ENCODE measurements around the gene BCAS3.

The BCAS3 gene

DNA sequence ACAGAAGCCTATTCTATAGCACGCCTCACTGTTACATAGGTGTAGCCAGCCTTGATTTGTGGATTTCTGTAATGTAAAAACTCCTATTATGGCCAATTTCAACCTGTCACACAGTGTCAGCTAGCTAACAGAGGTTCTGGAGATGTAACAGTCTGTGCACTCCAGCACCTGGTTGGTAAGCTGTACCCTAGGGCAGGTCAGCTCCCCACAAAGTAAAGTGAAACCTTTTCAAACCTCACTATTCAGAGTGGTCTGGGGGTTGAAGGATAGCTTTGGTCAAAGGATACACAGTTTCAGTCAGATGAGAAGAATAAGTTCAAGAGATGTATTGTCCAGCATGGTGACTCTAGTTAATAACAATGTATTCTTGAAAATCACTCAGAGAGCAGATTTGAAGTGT, 693.5 kb downstream of the BCAS3 start:
- Mint-ChIP-seq H3K4me1 (ENCODE audit: low read depth) (no peaks in the 10 kb centered on the region), H3K9me3 (no peaks in the 10 kb centered on the region), H3K36me3 (ENCODE audit: low read depth) (no peaks in the 10 kb centered on the region), H3K4me3 (no peak overlapping the region), H3K27me3 (no peaks in the 10 kb centered on the region), H3K27ac (no peak overlapping the region)
- no peak for DNase-seq

DNA sequence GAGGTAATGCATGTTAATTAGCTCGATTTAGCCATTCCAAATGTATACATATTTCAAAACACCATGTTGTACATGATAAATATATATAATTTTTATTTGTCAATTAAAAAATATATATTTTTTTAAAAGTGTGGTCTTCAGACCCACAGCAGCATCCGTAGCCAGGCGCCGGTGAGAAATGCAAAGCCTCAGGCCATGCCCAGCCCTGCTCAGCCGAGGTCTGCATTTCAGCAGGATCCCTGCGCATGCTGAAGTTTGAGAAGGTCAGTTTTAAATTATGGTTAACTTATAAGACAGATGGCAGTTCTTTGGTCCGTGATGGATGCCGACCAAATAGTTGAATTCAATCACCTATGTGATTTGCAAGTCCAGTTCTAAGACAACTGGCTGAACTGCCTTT, 694.0 kb downstream of the BCAS3 start:
- Mint-ChIP-seq H3K4me1 (ENCODE audit: low read depth) (no peaks in the 10 kb centered on the region), H3K9me3 (no peaks in the 10 kb centered on the region), H3K27ac (no peak overlapping the region), H3K36me3 (ENCODE audit: low read depth) (no peaks in the 10 kb centered on the region), H3K27me3 (no peaks in the 10 kb centered on the region), H3K4me3 (no peak overlapping the region)
- no peak for DNase-seq

DNA sequence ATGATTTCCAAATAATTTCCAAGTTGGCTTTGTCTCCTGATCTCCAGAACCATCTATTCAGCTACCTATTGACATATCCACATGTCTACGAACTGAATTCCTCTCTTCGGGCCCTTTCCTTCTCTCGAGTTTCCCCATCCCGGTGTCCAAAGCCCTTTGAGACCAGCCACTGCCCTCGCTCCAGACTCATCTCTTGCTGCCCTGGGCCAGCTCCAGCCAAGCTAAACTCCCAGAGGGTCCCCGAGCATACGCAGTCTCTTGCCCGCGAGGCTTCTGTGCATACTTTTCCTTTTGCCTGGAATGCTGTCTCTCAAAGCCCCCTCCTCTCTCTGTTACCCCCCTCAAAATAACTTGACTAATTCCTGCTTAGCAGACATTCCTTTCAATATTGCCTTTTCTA, 694.8 kb downstream of the BCAS3 start:
- H3K9me3 Mint-ChIP-seq: no peaks in the 10 kb centered on the region
- no peaks in the 10 kb centered on the region for H3K27me3 Mint-ChIP-seq
- no peak overlapping the region for H3K27ac Mint-ChIP-seq
- H3K4me1 Mint-ChIP-seq (ENCODE audit: low read depth): no peaks in the 10 kb centered on the region
- no peak overlapping the region for H3K4me3 Mint-ChIP-seq
- no peak for DNase-seq
- no peaks in the 10 kb centered on the region for H3K36me3 Mint-ChIP-seq (ENCODE audit: low read depth)

DNA sequence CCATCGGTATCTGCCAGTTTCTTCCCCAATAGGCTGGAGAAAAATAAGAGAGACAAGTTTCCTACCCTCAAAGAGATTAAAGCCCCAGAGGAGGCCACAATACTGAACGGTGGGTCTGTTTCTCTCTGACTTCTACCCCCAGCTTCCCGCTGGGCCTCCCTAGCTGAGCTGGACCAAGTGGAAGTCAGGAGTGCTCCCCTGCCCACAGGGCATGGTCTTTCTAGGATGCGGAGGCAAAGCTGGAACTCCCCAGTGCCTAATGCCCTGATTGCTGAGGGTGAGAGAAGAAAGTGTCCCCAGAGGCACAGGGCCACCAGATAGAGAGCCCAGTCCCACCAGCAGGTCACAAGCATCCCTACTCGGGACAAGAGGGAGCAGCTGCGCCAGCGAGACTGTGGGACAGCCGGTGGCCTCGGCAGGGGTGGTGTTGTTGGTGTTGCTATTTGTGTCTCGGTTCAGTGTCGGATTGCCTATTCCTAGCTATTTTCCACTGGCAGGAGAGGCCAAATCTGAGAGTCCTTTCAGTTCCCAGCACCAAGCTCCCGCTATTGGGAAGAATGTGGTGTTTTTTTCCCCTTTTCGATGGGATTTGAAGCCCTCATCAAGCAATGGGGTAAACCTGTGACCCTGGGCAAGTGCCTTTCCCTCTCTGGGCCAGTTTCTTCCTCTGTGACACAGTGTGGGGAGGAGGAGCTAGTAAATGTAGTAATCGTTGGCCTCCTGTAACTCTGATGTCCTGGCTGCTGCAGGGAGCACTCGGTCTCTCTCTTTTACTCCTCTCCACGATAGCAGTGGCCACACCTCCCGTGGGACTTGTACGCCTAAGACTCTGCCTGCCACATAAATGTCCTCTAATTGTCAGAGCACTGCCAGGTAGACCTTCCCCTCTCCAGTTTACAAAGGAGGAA, 699.5 kb downstream of the BCAS3 start:
- Mint-ChIP-seq H3K4me3 (no peak overlapping the region), H3K4me1 (ENCODE audit: low read depth) (no peaks in the 10 kb centered on the region), H3K9me3 (no peaks in the 10 kb centered on the region), H3K27ac (no peak overlapping the region), H3K27me3 (no peaks in the 10 kb centered on the region), H3K36me3 (ENCODE audit: low read depth) (no peaks in the 10 kb centered on the region)
- no peak for DNase-seq

DNA sequence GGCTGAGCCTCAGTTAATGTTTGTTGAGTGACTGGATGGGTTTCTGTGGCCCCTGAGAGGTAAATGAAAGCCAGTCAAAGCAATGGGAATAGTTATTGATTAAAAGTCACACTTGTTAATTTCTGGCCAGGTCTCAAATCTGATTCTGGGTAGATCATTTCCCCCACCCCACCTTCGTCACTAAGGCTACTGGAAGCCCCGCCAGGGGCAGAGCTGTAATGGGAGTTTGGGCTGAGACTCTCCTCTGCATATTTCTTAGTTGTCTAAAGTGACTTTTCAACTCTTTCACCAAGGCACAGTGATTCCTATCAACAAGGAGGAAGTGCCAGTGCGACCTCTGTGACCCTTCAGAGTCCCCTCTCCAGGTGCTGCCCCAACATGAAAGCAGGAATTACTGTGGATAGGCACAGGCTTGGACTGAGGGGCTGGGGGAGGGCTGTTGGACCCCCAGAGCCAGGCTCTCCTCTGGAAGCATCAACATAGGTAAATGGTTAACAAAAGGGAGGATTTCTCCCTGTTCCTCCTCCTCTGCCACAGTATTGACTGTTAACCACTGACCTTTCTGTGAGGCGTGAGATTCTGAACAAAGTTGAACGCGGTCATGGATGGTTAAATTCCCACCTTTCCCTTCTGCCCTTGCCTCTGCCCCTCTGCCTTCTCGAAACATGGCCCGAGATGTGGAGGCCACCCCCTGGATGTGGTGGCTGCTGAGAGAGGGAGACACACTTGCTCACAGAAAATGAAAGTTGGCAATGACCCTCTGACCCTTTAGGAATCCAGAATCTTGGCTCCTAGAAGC, 701.2 kb downstream of the BCAS3 start:
- no peaks in the 10 kb centered on the region for H3K4me1 Mint-ChIP-seq (ENCODE audit: low read depth)
- no peak overlapping the region for H3K27ac Mint-ChIP-seq
- no peak for DNase-seq
- H3K36me3 Mint-ChIP-seq (ENCODE audit: low read depth): no peaks in the 10 kb centered on the region
- no peak overlapping the region for H3K4me3 Mint-ChIP-seq
- no peaks in the 10 kb centered on the region for H3K9me3 Mint-ChIP-seq
- no peaks in the 10 kb centered on the region for H3K27me3 Mint-ChIP-seq

DNA sequence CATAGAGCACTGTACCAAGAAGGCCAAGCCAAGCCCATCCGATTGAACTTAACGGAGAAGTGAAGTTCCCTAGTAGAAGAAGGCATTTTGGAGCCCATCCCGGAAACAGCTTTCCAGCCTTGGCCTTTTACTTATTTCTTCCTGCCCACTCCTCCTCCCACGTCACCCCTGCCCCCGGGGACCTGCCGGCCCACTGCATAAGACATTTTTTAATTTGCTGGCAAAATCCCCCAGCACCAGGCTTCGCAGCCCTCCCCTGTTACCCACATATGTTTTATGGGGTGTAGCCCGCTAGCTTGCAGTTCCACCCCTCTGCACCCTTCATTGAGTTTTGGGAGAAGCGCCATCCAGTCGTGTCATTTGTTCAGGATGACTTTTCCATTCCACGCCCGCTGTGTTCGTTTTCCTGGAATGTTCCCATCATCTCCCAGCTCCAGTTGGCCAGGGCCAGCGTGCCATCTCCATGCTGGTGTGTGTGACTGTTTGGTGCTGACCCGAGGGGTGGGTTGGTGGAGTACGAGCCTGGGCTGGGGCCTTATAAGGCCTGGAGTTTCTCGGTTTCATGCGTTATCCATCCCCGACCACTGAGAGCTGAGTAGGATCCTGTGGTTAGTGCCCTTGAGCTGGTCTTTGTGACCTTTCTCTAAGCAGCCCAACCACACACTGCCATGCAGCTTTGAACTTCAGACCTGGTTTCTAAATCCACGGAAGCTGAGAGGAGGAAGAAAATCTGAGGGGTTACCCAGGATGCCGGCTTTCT, 702.0 kb downstream of the BCAS3 start:
- H3K9me3 Mint-ChIP-seq: no peaks in the 10 kb centered on the region
- no peak for DNase-seq
- no peaks in the 10 kb centered on the region for H3K27me3 Mint-ChIP-seq
- no peaks in the 10 kb centered on the region for H3K4me1 Mint-ChIP-seq (ENCODE audit: low read depth)
- H3K4me3 Mint-ChIP-seq: no peak overlapping the region
- H3K36me3 Mint-ChIP-seq (ENCODE audit: low read depth): no peaks in the 10 kb centered on the region
- H3K27ac Mint-ChIP-seq: no peak overlapping the region

DNA sequence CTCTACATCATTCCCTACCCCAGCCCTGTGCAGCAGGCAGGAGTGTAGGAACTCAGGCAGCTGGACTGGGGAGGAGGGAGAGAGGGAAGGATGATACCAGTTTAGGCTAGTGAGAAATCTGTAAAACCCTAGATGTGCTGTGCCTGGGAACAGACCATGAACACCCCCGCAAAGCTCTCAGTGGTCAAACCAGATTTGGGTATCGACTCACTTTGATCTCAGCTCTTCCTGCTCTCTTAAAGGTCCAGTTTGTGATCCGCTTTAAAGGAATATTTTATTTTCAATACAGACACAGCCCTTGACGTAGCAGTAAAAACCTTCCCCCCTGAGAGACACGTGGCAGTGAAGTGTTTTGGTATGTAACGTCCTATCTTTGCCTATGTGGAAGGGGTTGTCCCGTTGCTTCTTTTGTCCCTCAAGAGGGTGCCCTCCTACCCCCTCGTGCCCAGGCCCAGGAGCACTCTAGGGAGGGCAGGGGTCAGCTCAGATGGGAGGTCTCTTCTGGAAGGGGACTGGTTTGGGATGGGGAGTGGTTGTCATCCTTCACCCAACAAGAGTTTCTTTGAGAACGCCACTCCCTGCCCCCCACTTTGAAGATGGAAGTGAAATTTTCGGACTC, 702.7 kb downstream of the BCAS3 start:
- Mint-ChIP-seq H3K27ac (no peak overlapping the region), H3K4me3 (no peak overlapping the region), H3K36me3 (ENCODE audit: low read depth) (no peaks in the 10 kb centered on the region), H3K9me3 (no peaks in the 10 kb centered on the region), H3K27me3 (no peaks in the 10 kb centered on the region), H3K4me1 (ENCODE audit: low read depth) (no peaks in the 10 kb centered on the region)
- no peak for DNase-seq

DNA sequence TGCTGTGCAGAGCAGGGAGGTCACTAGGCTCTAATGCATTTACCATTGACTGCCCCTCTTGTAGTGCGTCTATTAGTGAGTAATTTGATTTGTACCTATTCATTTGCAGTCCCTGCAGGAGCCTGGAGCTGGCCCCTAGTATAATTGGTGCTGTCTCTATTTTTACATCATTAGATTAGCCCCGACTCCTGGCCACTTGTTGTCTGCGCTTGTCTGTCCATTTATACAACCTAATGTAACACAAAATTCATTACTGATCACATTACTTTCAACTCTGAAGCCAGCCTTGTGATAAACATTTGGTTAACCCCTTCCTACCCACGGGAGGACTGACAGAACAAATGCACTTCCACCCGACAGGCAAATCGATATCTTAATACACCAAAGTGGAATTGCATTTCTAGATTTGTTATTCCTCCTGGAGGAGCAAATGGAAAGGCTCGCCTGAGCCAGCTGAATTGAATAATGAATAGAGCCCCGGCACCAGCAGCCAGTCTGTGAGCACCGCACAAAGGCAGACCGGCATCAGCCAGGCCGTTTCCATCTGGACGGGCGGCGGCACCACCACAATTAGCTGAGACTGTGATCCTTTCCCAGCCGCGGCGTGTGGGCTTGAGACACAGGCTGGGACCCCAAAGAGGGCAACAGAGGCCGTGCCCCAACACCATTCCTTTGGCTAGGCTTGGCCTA, 703.3 kb downstream of the BCAS3 start:
- Mint-ChIP-seq H3K36me3 (ENCODE audit: low read depth) (no peaks in the 10 kb centered on the region), H3K27ac (no peak overlapping the region)

DNA sequence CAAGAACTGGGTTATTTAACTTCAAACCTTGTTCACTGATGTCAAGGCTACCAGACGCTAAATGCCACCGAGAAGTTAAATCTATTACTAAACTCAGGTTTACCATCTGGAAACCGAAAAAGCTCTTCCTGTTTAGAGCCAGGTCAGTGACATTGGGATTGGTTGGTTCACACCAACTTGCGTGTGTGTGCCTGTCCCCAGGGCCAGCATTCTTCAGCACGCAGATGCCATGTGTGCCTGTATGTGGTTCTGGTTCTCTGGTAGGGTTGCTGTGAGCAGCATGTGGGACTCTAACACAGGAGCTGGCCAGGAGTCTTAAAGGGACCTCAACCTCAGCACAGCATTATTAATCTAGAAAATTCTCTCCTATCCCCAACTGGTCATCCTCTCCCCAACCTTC, 703.9 kb downstream of the BCAS3 start:
- H3K9me3 Mint-ChIP-seq: no peaks in the 10 kb centered on the region
- H3K36me3 Mint-ChIP-seq (ENCODE audit: low read depth): no peaks in the 10 kb centered on the region
- no peak overlapping the region for H3K27ac Mint-ChIP-seq
- no peak for DNase-seq
- H3K4me1 Mint-ChIP-seq (ENCODE audit: low read depth): no peaks in the 10 kb centered on the region
- no peaks in the 10 kb centered on the region for H3K27me3 Mint-ChIP-seq
- H3K4me3 Mint-ChIP-seq: no peak overlapping the region

More for the DNA sequence above, 703.3 kb downstream of the BCAS3 start:
- Mint-ChIP-seq H3K4me1 (ENCODE audit: low read depth) (no peaks in the 10 kb centered on the region), H3K9me3 (no peaks in the 10 kb centered on the region), H3K27me3 (no peaks in the 10 kb centered on the region), H3K4me3 (no peak overlapping the region)
- no peak for DNase-seq

DNA sequence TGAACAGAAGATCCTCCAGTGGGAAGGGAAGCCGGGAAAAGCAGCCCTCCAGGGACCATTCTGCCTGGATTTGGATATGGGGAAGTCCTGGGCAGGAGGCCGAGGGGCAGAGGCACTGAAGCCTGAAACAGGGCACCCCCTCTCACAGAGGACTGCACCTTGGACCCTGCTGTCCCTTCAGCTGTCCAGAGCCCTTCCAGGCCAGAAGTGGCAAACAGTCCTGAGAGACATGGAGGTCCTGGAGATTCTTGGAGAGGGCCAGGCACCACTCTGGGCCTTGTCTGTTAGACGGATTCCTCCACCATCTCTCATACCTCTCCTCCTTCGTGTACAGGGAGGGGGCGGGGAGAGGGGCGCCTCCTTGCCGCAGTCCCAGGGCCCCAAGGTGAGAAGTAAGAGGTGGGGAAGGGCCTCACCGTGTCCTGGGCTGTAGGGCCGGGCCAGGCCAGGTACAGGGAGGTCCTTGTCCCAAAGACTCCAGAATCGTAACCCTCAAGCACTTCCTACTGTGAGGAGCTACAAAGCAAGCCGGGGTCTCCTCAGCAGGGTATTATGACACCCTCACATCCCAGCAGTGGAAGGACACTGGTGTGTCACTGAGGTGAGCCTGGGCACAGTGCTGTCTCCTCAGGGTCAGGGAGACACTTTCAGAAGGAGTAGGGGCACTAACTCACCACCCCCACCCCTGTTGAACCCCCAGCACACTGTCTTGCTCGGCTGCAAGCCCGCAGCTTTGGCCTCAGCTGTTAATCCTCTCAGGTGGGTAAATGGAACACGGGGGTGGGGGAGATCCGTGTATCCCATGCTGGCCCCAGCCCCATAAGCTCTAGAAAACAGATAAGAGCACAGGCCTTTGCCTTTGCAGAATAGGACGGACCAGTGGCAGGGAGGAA, 705.4 kb downstream of the BCAS3 start:
- no peak overlapping the region for H3K4me3 Mint-ChIP-seq
- H3K27me3 Mint-ChIP-seq: no peaks in the 10 kb centered on the region
- no peaks in the 10 kb centered on the region for H3K4me1 Mint-ChIP-seq (ENCODE audit: low read depth)
- no peak for DNase-seq
- H3K27ac Mint-ChIP-seq: no peak overlapping the region
- H3K9me3 Mint-ChIP-seq: no peaks in the 10 kb centered on the region
- H3K36me3 Mint-ChIP-seq (ENCODE audit: low read depth): no peaks in the 10 kb centered on the region

DNA sequence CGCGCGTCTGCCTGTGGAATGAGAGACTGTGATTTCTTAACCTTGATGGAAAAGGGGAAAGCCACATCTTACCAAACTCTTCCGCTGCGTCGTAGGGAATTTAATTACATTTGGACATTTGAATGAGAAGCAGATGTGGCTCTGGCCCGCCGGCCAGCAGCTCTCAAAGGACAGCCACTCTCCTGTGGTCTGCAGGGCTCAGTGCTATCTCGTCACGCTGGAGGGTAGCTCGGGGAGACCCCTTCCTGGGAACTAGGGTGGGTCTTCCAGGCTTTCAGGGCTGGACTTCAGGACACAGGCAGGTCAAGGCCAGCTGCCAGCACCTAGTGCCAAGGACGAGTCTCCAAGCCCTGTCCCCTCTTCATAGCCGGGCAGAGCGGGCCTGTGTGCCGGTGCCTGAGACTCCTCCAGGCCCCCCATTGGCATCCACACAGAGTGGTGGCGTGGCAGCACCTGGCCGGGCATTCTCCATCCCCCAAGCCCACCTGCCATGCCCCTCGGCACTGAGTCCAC, 706.1 kb downstream of the BCAS3 start:
- no peaks in the 10 kb centered on the region for H3K27me3 Mint-ChIP-seq
- H3K4me3 Mint-ChIP-seq: no peak overlapping the region
- DNase-seq: no peak
- no peaks in the 10 kb centered on the region for H3K9me3 Mint-ChIP-seq
- no peaks in the 10 kb centered on the region for H3K4me1 Mint-ChIP-seq (ENCODE audit: low read depth)
- no peaks in the 10 kb centered on the region for H3K36me3 Mint-ChIP-seq (ENCODE audit: low read depth)
- no peak overlapping the region for H3K27ac Mint-ChIP-seq

DNA sequence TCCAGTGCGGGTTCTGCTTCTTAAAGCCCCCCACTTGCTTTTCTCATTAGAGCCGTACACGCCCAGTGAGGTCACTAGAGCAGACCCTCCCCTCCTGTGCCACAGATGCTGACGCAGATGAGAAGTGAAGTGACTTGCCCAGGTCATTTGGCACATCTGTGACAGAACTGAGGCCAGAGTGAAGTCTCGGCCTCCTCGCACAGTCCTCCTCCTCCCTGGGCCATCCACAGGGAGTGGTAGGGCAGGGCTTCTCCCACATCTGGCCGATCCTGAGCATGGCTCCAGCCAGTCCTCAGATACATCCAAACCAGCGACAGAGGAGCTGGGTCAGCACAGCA, 706.7 kb downstream of the BCAS3 start:
- peaks cover 5% of the 10 kb centered on the region for H3K27me3 Mint-ChIP-seq
- DNase-seq: no peak
- no peak overlapping the region for H3K27ac Mint-ChIP-seq
- peaks cover 3% of the 10 kb centered on the region for H3K4me1 Mint-ChIP-seq (ENCODE audit: low read depth)
- H3K36me3 Mint-ChIP-seq (ENCODE audit: low read depth): no peaks in the 10 kb centered on the region
- H3K9me3 Mint-ChIP-seq: no peaks in the 10 kb centered on the region
- H3K4me3 Mint-ChIP-seq: no peak overlapping the region

Measured in activated T-cell treated with anti-CD3 and anti-CD28 coated beads, Interleukin-2, amount 50 U/mL, for 24 hours (primary cell).